Omental fat pad (tissue), 4 donors: ENCODE results near the gene ETV3L. TPM values are rescaled to one million over a fixed set of nuclear protein-coding genes. Genes with fewer than 3 reads are reported as not detected.

Source experiments
- ATAC-seq: fragments of 150-250 bp; one replicate; pipeline ENCODE4 v1.9.1; 2016; ENCODE audit warnings: mild to moderate bottlenecking, moderate library complexity; ENCODE audit not compliant: low FRiP score
- DNase-seq: peaks from one replicate; pipeline ENCODE4 v3.0.0-alpha.2; 2019; ENCODE audit warnings: low spot score
- CTCF ChIP-seq, 3 donors: fragments of 450-650 bp; IDR thresholded peaks; one replicate each; pipeline ENCODE4 v1.5.1; 2016 to 2017; ENCODE audit warnings: antibody characterized with exemption in 3 of 3, mild to moderate bottlenecking in 3 of 3, moderate library complexity in 2 of 3
- total RNA-seq, 4 donors: library from RNA; depleted of rRNA; stranded (reverse); fragments of >200 nt; gene quantifications; one replicate each; pipeline ENCODE4 v1.1.0, GENCODE V29; 2016

Gene ETV3L
- total RNA-seq, 4 donors from 2014 or later = not detected

DNA sequence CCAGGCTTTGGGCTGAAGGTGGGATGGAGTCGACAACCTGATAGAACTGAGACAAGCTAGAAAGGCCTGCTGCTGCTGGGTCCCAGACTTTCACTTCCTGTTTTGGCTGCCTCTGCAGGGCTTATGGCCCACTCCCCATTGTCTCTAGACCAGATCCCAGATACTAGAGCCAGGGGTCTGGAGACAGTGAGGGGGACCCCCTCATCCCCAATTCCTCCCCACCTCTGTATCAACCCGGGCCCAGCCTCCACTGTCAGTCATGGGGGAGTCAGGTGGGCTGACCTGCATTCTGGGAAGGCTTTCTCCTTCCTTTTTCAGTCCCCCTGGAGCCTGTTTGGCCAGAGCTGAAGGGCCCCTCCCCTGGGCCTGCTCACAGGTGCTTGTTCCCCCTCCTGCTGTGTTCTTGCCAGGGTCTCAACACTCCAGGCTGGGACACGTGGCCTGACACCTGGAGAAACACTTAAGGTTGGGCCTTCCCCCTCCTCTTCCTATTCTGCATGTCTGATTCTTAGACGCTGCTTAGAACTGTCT, 18.0 kb upstream of the ETV3L start:
- no peak for ATAC-seq
- no peak for TF ChIP-seq CTCF (IDR thresholded peaks at IDR 0.05)
- no peak for DNase-seq

DNA sequence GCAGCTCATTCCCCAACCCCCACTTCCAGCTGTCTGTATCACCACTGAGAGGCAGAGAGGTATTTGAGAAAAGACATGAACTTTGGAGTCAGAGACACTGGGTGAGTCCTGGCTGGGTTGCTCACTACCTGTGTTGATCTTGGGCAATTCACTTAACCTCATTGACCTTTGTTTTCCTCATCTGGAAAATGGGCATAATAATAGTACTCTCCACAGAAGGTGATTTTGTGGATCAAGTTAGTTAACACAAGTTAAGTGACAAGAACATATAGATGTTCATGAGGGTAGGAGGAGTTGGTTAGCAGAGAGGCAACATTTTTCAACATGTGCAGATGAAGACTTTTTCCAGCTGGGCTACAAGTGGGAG, 17.1 kb upstream of the ETV3L start:
- TF ChIP-seq CTCF (IDR thresholded peaks at IDR 0.05) = no peak
- DNase-seq = no peak
- no peak for ATAC-seq

DNA sequence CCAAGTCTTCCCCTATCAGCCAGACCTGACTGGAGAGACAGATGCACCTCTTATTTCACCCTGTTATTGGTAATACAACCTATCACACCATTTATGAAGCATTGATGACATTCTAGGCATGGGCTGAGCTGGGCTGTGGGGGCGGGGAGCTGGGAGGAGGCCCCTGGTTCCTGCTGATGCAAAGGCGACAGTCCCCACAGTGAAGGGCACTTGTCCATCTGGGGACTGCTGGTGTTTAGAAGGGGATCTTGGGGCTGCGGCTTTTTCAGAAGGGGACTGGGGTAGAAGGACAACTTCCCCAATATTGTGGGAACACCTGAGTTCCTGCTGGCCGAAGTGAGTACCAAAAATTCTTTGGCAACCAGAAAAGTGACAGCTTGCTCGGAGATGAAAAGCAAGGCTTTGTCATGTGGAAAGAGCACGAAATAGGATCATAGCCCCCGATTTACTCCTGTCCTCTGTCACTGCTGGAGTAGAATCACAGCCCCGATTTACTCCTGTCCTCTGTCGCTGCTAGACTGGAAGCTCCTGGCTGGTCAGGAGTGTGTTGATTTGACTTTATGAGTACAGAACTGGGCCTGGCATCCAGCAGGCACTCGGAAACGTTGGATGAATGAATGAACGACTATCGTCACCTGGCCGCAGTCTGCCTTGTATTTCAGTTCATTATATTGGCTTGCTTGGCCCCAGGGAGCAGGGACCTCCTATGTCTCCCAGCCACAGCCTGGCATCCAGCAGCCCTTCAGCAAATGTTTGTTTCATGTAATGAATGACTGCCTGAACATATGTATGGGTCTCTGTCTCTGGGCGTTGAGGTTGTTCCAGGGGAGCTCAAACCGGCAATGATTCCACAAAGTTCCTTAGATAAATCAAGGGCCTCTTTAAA, 16.5 kb upstream of the ETV3L start:
- TF ChIP-seq CTCF (IDR thresholded peaks at IDR 0.05) = no peak
- DNase-seq = no peak
- no peak for ATAC-seq

GRCh38 chr1:157115429-157115838, 15.8 kb upstream of the ETV3L start:
- DNase-seq (no peak), ATAC-seq (no peak)
- TF ChIP-seq CTCF (IDR thresholded peaks at IDR 0.05) = no peak

- ATAC-seq = no peak
- no peak for TF ChIP-seq CTCF (IDR thresholded peaks at IDR 0.05)
- no peak for DNase-seq
Measured at GRCh38 chr1:157114183-157115121, 14.8 kb upstream of the ETV3L start.

GRCh38 chr1:157113631-157114030, 14.0 kb upstream of the ETV3L start:
- ATAC-seq = no peak
- DNase-seq = no peak
- TF ChIP-seq CTCF (IDR thresholded peaks at IDR 0.05) = no peak
